Dermis blood vessel endothelial cell (primary cell): ENCODE results near the gene RSPO3. TPM values are rescaled to one million over a fixed set of nuclear protein-coding genes. Genes with fewer than 3 reads are reported as not detected.
"Not testable (repeated sequence)": the region's sequence is repeated elsewhere in the genome, so short reads cannot be mapped to it uniquely, and the experiment has no call there.

Experiments used
- DNase-seq: peaks from one replicate; pipeline ENCODE4 v3.0.0; 2010
- total RNA-seq: library from RNA; depleted of rRNA; stranded (reverse); fragments of >200 nt; gene quantifications from 2 replicates; pipeline ENCODE4 v1.2.3, GENCODE V29; 2014

The RSPO3 gene
- under 0.01 and 0.19 TPM in 2 replicates for total RNA-seq

DNA sequence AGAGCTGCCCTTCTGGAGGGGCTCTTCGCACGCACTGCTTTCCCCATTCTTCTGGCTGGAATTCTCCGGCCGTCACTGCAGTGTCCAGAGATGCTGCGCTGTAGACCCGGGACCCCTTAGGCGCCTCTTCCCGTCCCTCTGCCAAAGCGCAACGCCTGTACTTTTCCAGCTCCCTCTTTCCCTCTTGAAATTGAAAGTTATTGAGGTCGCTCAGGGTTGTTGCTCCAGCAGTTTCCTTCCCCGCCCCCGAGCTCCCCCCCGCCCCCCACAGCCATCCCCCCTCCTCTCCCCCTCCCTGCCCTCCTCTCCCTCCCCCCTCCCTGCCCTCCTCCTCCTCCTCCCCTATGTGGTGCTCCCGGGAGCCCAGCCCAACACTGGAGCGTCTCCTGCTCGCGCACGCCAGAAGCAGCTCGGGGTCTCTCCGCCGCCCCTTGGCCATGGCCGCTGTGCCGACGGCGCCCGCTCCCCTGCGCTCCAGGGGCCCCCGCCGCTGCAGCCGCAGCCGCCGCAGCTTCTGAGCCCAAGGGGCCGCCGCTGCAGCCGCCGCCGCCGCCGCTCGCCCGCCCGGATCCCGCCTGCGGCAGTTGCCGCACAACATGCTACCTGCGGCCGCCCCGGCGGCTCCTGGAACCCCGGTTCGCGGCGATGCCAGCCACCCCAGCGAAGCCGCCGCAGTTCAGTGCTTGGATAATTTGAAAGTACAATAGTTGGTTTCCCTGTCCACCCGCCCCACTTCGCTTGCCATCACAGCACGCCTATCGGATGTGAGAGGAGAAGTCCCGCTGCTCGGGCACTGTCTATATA lies at the start of gene RSPO3:
TSS of gene RSPO3 (plus strand) at position 374 of the 804 bp plus-strand sequence. CDS start 522 bp downstream, outside the sequence.
- DNase-seq: peak; percentile 57

DNA sequence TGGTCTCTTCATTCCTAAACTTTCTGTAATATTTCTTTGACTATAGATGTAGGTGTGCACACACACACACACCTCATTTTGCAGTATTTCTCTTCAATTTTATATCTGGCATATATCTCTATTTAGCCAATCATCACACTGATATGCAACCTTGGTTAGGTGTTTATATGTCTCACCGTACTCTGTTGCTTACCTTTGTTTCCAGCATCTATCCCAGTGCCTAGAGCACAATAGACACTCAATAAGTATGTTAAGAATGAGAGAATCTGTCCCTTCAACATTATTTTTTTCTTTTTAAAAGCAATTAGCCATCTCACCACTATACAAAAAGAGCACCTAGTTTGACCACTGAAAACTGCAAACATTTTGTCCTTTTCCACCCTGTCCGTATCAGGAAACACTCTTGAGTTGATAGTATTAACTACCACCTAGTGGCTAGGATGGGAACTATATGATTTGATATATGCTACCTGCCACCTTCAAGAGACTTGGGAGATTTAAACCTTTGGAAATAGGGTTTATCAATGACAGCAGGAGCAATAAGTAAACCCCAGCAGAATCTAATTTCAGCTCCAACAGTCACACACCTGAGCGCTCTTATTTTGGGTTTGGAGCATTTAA lies 48.7 kb upstream of the RSPO3 start:
- DNase-seq: peak; percentile 71

- no peak for DNase-seq
These were observed 45.2 kb upstream of the RSPO3 start for GRCh38 chr6:127073222-127073621.

DNA sequence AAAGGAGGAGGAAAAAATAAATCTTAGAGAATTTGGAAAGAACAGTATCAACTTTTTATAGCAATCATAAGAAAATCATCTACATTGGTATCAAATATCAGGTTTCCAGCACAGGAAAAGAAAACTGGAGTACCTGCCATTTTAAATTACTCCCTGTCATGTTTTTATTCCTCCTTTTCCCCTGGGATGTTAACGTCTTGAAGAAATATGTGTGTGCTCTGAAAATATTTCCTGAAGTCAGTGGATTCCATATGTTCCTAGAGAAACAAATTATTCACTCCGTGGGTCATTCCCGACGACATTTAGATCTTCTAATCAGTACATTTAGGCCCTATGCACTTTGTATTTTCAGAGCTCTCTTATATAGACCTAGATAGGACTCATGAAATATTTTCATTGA lies 42.0 kb upstream of the RSPO3 start:
- DNase-seq: no peak

DNA sequence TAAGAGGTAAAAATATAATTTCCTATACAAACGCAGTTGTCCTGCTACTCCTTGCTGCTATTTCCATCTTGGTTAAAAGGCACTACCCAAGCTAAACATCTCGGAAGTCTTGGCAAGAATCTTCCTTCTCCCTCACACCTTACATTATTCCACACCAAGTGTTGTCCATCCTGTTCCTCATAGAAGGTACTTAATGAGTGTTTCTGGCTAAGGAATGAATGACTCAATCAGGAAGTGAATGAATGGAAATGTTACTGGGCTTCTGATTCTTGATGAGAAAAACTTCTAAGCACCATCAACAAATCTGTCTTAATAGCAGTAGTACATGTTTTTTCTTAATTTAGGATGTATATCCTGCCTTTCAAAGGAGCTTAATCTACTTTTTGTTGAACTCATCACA lies 40.6 kb upstream of the RSPO3 start:
- peak; percentile 11 for DNase-seq

- no peak for DNase-seq
These were observed 39.8 kb upstream of the RSPO3 start for GRCh38 chr6:127078669-127079068.

DNA sequence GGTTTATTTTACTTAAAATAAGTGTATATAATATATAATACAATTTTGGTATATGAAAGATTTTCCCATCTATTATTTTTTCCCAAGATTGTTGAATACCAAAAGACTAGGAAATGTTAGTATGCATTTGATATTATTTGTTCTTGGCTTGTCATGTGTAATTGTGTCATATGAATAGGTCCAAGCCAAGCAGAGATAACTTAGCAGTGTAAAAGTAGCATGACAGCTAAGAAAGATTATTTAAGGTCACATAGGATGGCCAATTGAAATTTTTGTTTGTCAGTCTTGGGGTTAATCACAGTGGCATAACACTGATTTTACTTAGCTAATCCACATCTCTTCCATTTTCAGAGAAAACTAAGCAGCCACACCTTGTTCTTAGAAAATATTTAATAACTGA lies 38.8 kb upstream of the RSPO3 start:
- no peak for DNase-seq

- no peak for DNase-seq
These were observed 38.4 kb upstream of the RSPO3 start for GRCh38 chr6:127080081-127080480.

DNA sequence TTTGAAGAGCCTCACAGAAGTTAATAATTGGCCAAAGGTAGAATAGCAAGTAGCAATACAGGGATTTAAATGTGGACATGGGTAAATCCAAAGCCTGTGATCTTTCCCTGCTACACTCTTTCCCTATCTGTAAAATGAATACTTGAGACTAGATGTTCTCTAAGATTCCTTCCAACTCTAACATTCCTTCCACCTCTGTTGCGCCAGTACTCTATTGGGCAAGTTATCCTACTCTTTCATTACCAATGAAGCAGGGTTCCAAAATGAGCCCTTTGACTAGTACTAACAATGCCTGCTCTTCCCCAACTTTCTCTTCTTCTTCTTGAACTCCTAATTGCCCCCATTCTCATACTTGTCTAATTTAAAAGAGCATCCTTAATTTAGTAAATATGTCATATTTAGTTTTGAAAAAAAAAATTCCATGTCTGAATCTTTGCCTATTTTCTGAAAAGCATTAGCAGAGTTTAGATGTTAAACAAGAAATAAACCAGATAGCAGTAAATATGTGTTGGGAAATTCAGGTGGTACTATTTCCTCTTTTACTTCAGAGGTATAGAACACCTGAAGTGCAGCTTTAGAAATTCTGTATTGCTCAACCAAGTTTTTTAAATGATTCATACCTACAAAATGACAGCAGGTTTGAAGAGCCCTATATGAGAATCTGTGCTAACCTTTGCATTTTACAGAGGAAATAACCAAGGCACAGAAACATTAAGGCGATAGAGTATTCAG lies 35.1 kb upstream of the RSPO3 start:
- no peak for DNase-seq

- DNase-seq: no peak
These were observed 34.5 kb upstream of the RSPO3 start for GRCh38 chr6:127083963-127084310.

DNA sequence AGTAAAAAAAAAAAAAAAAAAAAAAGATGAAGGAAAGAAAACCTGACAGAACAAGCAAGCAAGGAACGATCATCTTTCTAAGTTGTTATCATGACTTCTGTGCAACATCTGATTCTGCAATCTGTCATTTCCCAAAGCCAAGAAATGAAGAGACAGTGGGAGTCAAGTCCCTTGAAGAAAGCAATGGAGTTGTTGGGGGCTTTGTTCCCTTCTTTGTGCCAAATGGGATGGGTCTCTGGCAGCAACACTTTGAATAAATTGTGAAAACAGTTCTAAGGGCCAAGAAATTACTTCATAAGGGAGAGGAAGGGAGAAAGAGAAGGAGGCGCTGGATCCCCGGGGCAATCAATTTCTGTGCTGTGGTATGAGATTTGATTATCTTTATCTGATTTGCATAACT lies 33.3 kb upstream of the RSPO3 start:
- DNase-seq: no peak

- no peak for DNase-seq
These were observed 28.4 kb upstream of the RSPO3 start for GRCh38 chr6:127090051-127090450.

- DNase-seq: no peak
These were observed 26.0 kb upstream of the RSPO3 start for GRCh38 chr6:127092466-127092865.

GRCh38 chr6:127094791-127095190 lies 23.7 kb upstream of the RSPO3 start:
- no peak for DNase-seq

DNA sequence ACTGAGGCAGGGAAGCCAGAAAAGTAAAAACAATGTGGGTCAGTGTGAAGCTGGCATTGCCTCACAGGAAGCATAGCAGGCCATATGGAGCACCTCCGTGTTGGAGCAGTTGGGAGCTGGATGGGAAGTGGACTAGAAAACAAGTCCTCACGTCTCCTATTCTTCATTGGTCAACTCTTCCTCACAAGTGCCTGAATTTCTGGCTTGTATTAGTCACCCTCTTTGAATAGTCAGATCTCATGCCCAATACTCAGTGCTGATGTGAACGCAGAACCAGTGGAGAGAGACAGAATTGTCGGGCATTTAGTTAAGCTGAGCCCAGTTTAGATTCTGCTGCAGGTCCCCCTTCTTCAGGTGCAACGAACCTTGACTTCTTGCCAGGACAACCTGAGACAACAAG lies 22.3 kb upstream of the RSPO3 start:
- no peak for DNase-seq

- not testable (repeated sequence) for DNase-seq
These were observed 21.0 kb upstream of the RSPO3 start for GRCh38 chr6:127097442-127097841.

GRCh38 chr6:127100510-127101140 lies 17.8 kb upstream of the RSPO3 start:
- peak; percentile 36 for DNase-seq

- DNase-seq: peak; percentile 2
These were observed 16.2 kb upstream of the RSPO3 start for GRCh38 chr6:127102299-127102698.

DNA sequence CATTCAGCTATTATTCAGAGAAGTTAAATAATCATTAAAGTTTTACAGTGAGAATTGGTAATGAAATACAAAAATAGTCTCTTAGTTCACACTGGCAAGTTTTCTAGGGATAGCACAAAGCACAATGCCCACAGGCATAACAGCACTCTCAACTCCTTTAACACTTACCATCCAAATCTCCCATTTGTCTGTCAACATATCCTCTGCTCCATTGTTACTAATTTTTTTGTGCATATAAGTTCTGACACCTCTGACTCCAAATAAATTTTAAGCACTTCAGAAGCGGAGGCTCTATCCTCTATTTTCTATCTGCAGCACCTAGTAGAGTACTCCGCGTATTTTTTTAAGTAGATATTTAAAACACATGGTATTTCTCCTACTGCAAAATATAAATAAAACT lies 15.6 kb upstream of the RSPO3 start:
- DNase-seq: no peak

GRCh38 chr6:127103482-127103881 lies 15.0 kb upstream of the RSPO3 start:
- DNase-seq: no peak

GRCh38 chr6:127107916-127108315 lies 10.6 kb upstream of the RSPO3 start:
- no peak for DNase-seq

- no peak for DNase-seq
These were observed 7.8 kb upstream of the RSPO3 start for GRCh38 chr6:127110712-127111111.

- DNase-seq: no peak
These were observed 6.9 kb upstream of the RSPO3 start for GRCh38 chr6:127111526-127111925.
